ENCODE results near the gene BCL10. TPM values are rescaled to one million over a fixed set of nuclear protein-coding genes. Genes with fewer than 3 reads are reported as not detected.

The BCL10 gene
- total RNA-seq, 2 experiments from 2014 or later = 30.6 to 32.3 TPM

DNA sequence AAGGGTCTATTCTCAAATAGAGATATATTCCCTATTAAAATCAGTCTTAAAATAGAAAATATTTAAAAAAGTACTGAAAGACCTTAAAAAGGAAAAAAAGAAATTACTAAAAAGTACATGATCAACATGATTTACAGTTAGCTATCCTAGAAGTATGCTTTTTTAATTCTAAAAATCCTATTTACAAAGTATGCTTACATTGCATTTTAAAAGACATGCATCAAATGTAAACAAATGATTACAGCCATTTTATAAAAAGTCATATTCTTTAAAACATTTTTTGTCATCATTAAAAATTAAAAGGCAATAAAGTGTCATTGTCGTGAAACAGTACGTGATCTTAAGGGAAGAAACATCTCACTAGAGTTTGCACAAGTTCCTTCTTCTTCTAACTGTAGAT is 9.1 kb downstream of the BCL10 start:
- POLR2A ChIA-PET = no interaction called here
- Mint-ChIP-seq H3K4me1 (ENCODE audit: low read depth) (peaks cover 22% of the 10 kb centered on the region), H3K27me3 (no peaks in the 10 kb centered on the region), H3K36me3 (ENCODE audit: low read depth) (peaks cover 33% of the 10 kb centered on the region), H3K4me3 (no peak overlapping the region), H3K9me3 (no peaks in the 10 kb centered on the region), H3K27ac (no peak overlapping the region)
- no peak for ATAC-seq
- intact Hi-C loops (cut with micrococcal nuclease) = no loop called here
- DNase-seq = no peak
- CTCF ChIA-PET = interaction anchor here (1.4 to 12.0 kb wide), 3 partner anchors 6 to 322 kb away, joined by 3 to 138 read pairs (median 3); partner anchors contain the start of gene C1orf52
- TF ChIP-seq, protein P1, sequence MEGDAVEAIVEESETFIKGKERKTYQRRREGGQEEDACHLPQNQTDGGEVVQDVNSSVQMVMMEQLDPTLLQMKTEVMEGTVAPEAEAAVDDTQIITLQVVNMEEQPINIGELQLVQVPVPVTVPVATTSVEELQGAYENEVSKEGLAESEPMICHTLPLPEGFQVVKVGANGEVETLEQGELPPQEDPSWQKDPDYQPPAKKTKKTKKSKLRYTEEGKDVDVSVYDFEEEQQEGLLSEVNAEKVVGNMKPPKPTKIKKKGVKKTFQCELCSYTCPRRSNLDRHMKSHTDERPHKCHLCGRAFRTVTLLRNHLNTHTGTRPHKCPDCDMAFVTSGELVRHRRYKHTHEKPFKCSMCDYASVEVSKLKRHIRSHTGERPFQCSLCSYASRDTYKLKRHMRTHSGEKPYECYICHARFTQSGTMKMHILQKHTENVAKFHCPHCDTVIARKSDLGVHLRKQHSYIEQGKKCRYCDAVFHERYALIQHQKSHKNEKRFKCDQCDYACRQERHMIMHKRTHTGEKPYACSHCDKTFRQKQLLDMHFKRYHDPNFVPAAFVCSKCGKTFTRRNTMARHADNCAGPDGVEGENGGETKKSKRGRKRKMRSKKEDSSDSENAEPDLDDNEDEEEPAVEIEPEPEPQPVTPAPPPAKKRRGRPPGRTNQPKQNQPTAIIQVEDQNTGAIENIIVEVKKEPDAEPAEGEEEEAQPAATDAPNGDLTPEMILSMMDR (IDR thresholded peaks at IDR 0.05) = no peak

DNA sequence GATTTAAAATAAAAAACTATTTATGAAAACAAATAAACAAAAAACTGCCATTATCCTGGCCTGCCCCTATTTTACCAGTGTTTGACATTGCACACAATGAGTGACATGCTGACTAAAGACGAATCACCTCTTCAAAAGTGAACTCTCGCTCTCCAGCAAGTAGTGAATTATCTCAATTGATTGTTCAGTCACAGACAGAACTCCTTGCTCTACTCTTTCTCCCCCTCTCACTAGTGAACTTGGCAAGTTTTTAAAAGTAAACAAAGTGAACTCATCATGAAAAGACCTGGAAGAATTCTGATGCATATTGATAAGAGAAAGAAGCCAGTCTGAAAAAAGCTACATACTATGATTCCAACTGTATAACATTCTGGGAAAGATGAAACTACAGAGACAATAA is 12.3 kb downstream of the BCL10 start:
- no peak for DNase-seq
- intact Hi-C loops (cut with micrococcal nuclease) = no loop called here
- TF ChIP-seq, protein P1 (IDR thresholded peaks at IDR 0.05) = no peak
- Mint-ChIP-seq H3K4me3 (no peak overlapping the region), H3K9me3 (peaks cover 5% of the 10 kb centered on the region), H3K4me1 (ENCODE audit: low read depth) (peaks cover 11% of the 10 kb centered on the region), H3K36me3 (ENCODE audit: low read depth) (peaks cover 18% of the 10 kb centered on the region), H3K27ac (no peak overlapping the region), H3K27me3 (no peaks in the 10 kb centered on the region)
- CTCF ChIA-PET = interaction anchor here (1.7 to 7.7 kb wide), 3 partner anchors 9 to 319 kb away, joined by 5 to 138 read pairs (median 14); partner anchors contain the start of gene BCL10
- no peak for ATAC-seq
- POLR2A ChIA-PET = no interaction called here

DNA sequence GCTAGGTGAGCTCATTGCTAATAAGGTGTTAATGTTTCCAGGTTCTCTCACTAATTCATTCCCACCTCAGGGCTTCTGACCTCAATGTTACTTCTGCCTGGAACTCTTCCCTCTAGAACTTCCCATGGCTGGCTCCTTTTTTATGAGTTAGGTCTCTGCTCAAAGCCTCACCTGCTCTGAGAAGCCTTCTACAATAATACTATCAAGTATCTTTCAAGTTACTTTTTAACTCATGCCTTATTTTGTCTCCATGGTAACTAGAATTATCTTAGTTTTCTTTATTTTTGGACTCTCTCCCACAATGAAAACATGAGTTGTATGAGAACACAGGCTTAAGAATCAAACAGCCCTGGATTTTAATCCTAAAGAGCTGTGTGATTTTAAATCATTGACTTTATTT is 13.4 kb downstream of the BCL10 start:
- no peak for ATAC-seq
- H3K9me3 Mint-ChIP-seq = peaks cover 5% of the 10 kb centered on the region
- no peak for DNase-seq
- H3K4me3 Mint-ChIP-seq = no peak overlapping the region
- peaks cover 21% of the 10 kb centered on the region for H3K36me3 Mint-ChIP-seq (ENCODE audit: low read depth)
- intact Hi-C loops (cut with micrococcal nuclease) = no loop called here
- CTCF ChIA-PET = interaction anchor here (0.8 to 7.7 kb wide), 5 partner anchors 8 to 318 kb away, joined by 3 to 138 read pairs (median 5); partner anchors contain the start of gene BCL10
- TF ChIP-seq, protein P1 (IDR thresholded peaks at IDR 0.05) = no peak
- H3K27me3 Mint-ChIP-seq = no peaks in the 10 kb centered on the region
- H3K27ac Mint-ChIP-seq = no peak overlapping the region
- POLR2A ChIA-PET = no interaction called here
- peaks cover 15% of the 10 kb centered on the region for H3K4me1 Mint-ChIP-seq (ENCODE audit: low read depth)

DNA sequence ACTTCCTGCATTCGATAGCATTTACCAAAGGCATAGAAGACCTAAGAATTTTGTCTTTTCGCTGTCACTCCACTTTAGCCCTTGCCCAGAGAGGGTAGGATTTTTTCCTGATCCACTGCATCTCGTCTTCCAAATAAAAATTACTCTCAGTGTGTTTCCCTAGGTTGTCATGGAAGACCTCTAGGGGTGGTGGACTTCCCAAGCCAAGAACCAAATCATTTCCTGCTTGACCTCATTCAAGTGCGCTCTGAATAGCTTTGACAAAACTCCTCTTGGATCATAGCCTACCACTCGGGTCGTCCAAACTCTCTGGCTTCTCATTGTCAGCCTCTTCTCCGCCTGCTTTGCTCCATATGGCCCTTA is 16.5 kb downstream of the BCL10 start:
- Mint-ChIP-seq H3K27ac (peak overlapping the region; percentile 96), H3K4me3 (peak overlapping the region; percentile 87), H3K9me3 (peaks cover 5% of the 10 kb centered on the region), H3K36me3 (ENCODE audit: low read depth) (peaks cover 27% of the 10 kb centered on the region), H3K4me1 (ENCODE audit: low read depth) (peaks cover 34% of the 10 kb centered on the region), H3K27me3 (no peaks in the 10 kb centered on the region)
- ATAC-seq (no peak), DNase-seq (no peak)
- intact Hi-C loops (cut with micrococcal nuclease) = loop anchor here (1.0 to 5.0 kb wide), 2 partner anchors 153 to 315 kb away; no protein-coding TSS in a partner anchor
- ChIA-PET POLR2A (interaction anchor here (0.6 to 3.5 kb wide), 5 partner anchors 13 to 154 kb away, joined by 3 to 24 read pairs (median 3); partner anchors contain the start of genes BCL10 and SYDE2), CTCF (interaction anchor here (0.6 to 9.3 kb wide), 36 partner anchors 11 to 325 kb away, joined by 3 to 167 read pairs (median 4); partner anchors contain the start of gene BCL10)
- TF ChIP-seq, protein P1 (IDR thresholded peaks at IDR 0.05) = peak; percentile 10
